Tibial nerve (tissue), 4 donors: ENCODE measurements around the gene ANKRD44.

Experiments
- EP300 ChIP-seq, 2 donors: sonication (generic); formaldehyde crosslinking; IDR thresholded peaks; one replicate each; pipeline ENCODE4 v1.6.1; 2017; ENCODE audit warnings: antibody characterized with exemption in 2 of 2, mild to moderate bottlenecking in 1 of 2
- POLR2A ChIP-seq, 2 donors: fragments of 450-650 bp; IDR thresholded peaks; one replicate each; pipeline ENCODE4 v1.6.1; 2017; ENCODE audit warnings: antibody characterized with exemption in 2 of 2, mild to moderate bottlenecking in 2 of 2, moderate library complexity in 2 of 2
- TF ChIP-seq, protein P1 (sequence below), 5 experiments: fragments of 200-600 bp in 3 of 5; fragments of 450-650 bp in 2 of 5; sonication (generic) in 3 of 5; IDR thresholded peaks; one replicate each; pipeline ENCODE4 v1.5.1; 2016 to 2019; ENCODE audit warnings: antibody characterized with exemption in 5 of 5, mild to moderate bottlenecking in 3 of 5, moderate library complexity in 2 of 5

DNA sequence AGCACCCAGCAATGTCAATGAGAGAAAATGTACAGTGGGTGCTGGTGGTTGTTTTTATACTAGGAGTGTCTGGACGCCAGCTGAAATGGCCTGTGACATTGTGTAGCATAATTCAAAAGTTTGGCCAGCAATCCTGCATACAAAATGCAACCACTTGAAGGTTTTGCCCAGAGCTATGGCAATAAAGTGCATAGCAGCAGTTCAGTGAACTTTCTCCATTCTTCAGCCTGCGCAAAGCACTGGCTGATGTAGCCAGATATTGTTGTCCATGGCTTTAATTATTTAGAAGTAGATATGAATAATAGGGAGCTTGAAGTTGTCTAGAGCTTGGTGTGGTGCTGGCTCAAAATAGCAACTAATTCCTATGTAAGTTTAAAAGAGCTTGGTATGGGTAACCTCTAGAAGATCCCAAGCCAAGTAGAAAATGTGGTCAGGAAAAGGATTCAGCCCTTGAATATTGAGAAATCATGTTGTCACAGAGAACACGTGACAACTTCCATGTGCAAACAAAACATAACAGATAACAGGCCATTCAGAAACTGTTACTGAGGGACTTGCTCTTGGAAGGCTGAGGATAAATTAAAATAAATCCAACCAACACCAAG, 350.7 kb downstream of the ANKRD44 start:
- no peak for TF ChIP-seq POLR2A (IDR thresholded peaks at IDR 0.05)
- TF ChIP-seq, protein P1, sequence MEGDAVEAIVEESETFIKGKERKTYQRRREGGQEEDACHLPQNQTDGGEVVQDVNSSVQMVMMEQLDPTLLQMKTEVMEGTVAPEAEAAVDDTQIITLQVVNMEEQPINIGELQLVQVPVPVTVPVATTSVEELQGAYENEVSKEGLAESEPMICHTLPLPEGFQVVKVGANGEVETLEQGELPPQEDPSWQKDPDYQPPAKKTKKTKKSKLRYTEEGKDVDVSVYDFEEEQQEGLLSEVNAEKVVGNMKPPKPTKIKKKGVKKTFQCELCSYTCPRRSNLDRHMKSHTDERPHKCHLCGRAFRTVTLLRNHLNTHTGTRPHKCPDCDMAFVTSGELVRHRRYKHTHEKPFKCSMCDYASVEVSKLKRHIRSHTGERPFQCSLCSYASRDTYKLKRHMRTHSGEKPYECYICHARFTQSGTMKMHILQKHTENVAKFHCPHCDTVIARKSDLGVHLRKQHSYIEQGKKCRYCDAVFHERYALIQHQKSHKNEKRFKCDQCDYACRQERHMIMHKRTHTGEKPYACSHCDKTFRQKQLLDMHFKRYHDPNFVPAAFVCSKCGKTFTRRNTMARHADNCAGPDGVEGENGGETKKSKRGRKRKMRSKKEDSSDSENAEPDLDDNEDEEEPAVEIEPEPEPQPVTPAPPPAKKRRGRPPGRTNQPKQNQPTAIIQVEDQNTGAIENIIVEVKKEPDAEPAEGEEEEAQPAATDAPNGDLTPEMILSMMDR (IDR thresholded peaks at IDR 0.05): no peak
- no peak for TF ChIP-seq EP300 (IDR thresholded peaks at IDR 0.05)
